ENCODE data around the gene POLD3. TPM values are rescaled to one million over a fixed set of nuclear protein-coding genes. Genes with fewer than 3 reads are reported as not detected.
"Not testable (repeated sequence)": the region's sequence is repeated elsewhere in the genome, so short reads cannot be mapped to it uniquely, and the experiment has no call there.

POLD3 gene
- polyA plus RNA-seq, 3 donors: 36.6 to 39.5 (median 39.1) TPM

DNA sequence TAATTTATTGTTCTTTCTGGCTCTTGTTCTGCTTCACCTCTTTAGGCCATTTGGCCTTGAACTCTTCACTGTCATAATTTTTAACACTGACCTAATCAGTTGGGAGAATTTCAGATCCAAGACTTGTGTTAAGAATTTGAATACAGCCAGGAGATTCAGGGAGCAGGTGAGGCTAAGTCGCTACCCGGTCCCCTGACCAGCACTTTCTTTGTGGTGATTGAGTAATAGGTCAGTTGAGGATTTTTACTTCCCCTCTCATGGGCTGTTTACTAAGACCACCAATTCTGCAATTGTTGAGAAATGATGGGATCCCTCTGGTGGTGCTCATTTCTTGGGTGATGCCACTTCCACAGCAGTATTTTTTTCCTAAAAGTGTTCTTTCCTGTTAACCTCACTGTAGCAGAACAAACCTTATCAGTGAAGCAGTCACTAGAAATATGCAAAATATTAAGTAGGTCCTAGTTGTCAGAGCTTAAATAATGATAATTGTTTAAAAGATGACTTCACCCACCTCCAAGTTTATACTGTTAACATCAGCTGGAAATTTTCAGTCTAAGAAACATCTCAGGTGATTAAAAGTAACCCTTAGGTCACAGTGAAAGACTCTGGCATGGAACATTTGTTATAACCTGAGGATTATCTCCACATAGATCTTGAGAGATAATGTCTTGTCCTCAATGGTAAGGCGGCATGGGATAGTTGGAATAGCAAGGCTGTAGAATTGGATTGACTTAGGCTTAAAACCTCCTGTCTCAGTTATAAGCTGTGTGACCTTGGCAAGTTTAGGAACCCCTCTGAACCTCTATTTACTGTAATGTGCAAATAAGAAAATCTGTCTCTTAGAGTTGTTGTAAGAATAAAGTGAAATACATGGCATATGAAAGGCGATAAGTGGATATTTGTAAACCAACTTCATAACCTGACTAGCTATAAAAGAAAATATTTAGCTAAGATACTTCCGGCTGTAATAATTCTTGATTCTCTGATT lies 41.3 kb downstream of the POLD3 start:
- no peak for DNase-seq

DNA sequence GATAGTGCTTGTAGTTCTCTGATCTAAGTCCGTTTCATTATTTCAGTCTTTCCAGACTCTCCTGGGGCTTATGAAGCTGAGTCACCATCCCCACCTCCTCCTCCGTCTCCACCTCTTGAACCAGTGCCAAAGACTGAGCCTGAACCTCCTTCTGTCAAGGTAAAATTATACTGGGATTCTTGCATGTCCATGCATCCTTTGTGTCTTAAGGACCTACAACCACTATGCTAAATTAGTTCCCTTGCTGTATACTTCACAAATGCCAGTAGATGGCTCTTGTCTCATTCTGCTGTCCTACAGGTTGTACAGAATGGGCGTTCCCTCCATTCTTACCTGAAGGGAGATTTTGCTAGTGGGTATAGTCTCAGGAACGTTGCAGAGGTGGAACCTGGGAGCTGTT lies 42.2 kb downstream of the POLD3 start:
- DNase-seq: no peak

DNA sequence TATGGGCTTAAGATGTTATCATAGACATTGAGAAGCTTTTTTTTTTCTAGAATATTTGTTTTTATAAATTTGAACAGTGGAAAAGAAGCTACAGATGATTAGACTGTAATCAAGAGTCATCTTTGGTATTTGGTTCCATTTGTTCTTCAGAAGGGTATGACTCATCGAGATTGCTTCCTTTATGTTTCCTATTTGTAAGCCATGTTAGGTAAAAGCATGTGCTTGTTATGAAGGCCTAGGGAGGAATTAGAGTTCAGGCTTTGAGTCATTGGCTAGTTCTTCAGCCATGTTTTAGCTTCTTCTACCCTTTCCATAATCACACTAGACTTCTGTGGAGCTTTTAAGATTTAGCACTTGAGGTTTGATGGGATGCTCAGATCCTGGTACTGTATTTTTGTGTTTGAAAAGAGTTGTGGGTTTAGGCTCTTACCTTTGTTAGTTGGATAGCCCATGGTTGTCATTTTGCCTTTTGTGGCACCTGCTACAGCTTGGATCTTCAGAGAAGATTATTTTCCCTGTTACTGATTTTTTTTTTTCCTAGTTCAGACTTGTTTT lies 44.3 kb downstream of the POLD3 start:
- DNase-seq: no peak

DNA sequence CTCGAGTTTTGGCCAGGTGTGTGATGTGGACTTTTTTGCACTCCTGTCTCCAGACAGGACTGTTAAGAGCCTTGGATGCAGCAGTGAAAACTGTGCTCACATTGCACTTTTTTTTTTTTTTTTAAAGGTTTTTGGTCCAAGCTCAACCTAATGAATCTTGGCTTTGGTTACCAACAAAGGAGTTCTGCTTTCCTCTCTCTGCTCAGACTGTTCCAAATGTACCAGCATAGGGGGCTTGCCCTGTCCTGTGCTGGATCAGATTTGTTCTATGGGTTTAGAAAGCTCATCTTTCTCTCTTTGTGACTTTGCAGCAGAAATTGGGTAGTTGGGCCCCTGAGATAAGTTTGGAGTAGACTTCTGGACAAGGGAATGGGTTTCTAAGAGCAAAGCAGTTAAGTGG lies 45.3 kb downstream of the POLD3 start:
- DNase-seq: no peak

DNA sequence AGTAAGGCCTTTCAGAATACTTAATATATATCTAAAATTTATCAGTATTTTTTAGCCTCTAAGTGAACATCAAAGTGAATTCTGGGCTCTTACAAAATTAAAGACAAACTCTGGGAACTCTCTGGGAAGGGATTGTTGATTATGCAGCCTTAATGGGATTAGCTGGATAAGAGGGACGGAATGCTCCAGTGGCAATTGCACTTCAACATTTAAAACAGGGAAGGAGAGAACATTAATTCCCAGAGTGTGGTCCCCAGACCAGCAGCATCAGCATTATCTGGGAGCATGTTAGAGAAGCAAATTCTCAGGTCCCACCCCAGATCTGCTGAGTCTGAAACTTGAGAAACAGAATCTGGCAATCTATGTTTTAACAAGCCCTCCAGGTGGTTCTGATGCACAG lies 46.5 kb downstream of the POLD3 start:
- DNase-seq: no peak

DNA sequence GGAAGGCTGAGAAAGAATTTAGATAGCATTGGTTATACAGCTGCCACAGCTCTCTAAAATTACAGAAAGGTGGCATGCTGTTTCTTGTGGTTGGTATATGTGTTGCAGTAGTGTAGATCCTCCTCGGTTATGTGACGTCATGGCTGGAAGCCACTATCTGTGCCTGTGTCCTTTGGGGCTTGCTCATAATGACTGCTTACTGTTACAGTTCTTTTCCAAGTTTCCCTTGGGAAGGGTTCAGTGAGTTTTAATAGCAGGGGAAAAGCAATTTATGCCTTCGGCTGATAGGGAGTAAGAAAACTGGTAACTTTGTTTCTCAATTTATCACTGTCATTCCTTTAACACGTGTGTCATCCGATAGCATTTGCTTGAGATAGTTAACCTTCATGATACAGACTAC lies 47.2 kb downstream of the POLD3 start:
- peak; percentile 5 for DNase-seq

DNA sequence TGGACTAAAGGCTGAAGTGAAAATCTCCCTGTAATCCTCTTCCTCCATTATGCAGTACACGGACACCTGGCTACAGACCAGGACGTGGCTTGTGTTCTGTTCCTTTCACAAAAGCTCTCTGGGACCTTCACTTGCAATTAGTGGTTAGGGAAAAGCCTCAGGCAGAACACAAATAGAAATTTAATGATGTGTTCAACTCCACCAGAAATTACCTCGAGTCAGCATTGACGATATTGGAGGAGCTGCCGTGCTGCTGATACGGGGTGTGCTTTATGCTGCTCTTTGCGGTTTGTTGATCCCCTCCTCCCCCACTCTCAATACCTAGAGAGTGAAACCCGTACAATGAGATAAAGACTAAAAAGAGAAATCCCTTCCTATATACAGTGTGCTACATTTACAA lies 48.9 kb downstream of the POLD3 start:
- DNase-seq: no peak

DNA sequence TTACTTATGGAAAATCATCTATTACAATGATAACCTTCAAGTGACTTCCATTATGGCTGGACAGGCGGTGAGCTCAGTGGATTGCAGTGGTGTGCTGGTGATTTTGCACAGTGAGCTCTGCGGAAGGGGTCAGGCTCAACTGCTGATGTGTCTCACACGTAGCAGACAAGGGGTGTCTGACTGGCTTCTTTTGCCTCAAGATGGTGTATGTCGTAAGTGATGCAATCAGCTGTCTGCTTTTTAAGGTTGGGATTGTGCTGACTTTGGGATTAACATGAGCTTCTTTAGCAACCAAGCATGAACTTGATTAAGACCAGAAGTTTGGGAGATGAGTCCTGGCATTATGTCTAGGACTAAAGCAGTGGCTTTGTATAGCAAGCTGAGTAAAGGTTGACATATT lies 49.5 kb downstream of the POLD3 start:
- no peak for DNase-seq

DNA sequence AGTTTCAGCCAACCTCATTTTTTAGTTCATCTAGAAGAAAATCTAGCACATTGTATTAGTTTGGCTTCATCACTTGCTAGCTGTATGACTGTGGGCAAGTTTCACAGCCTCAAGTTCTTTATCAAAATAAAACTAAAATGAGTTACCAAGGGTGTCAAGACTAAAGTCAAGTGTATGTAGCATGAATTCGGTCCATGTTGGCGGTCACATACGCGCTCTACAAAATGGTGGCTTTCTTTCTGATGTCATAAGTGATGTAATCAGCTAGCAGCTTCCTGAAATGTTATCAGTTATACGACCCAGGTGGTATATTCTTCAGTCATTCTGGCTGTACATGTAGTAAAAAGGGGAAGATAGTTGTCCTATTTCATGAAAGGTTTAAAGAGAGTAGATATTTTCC lies 50.5 kb downstream of the POLD3 start:
- DNase-seq: no peak

DNA sequence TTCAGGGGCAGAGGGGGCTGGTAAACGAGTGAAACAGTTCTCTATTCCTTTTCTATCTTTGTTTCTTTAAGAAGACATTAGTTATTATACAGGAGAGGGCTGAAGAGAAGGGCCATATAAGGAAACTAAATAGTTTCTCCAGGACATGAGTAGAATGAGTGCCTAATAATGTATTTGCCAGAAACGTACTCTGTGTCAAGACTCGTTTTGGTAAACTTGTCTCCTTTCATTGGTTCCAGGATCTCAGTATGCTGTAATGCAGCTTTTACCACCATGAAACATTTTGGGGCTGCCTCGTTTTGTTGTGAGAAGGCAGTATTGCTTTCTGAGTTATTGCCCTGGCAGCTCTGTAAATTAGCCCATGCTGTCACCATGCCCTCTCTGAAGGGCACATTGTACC lies 51.7 kb downstream of the POLD3 start:
- no peak for DNase-seq

DNA sequence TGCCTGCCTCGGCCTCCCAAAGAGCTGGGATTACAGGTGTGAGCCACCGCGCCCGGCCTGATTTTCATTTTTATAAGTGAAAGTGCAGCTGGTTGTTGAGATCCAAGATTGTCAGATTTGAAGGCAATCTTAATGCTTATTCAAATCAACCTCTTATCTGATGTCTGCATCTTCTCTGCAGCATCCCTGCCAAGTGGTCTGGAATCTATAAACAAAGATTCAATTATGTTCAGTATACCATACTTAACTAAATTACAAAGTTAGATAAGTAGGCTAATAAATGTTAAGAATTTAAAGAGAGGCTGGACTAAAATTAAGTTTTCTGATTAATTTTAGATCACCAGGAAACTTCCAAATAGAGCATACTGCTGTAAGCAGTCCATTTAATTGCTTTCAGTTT lies 53.8 kb downstream of the POLD3 start:
- DNase-seq: no peak

DNA sequence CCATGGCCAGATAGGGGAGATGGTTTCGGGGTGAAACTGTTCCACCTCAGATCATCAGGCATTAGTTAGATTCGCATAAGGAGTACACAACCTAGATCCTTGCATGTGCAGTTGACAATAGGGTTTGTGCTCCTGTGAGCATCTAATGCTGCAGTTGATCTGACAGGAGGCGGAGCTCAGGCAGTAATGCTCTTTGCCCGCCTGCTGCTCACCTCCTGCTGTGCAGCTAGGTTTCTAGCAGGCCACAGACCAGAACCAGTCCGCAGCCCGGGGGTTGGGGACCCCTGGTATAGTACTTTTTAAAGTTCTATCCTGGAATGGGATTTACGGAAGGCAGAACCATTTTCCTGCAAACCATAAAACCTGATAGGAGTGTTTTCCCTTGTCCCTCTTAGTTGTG lies 54.6 kb downstream of the POLD3 start:
- DNase-seq: no peak

DNA sequence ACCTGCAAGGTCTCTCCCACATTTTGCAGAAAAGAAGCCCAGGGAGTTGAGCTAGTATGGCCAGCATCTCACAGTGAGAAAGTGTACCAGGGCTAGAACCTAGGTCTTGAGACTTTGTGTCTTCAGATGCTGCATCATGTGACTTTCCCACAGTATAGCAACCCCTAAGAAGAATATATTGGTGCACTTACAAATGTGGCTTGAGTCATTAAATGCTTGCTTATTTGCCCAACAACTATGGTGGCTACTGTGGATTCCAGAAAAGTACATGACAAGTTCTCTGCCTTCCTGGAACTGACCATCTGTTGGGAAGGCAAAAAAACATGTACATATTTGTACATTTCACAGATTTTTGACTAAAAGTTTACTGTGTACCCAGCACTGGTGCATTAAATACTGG lies 55.0 kb downstream of the POLD3 start:
- DNase-seq: no peak

DNA sequence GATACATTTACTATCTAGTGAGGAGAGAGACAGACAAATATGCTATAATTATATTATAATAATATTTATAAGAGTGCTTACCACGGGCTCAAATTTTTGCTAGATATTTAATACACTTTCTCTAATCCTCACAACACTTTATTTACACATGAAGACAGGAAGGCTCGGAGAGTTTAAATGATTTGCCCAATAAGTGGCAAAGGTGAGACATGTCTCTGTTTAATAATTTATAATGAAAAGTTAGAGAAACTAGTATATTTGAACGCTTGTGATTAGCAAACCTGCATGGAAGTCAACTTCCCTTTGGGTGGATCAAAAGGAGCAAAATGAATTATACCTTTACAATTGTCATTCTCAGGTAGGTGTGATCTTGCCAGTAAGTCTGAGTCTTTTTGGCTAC lies 55.4 kb downstream of the POLD3 start:
- no peak for DNase-seq

DNA sequence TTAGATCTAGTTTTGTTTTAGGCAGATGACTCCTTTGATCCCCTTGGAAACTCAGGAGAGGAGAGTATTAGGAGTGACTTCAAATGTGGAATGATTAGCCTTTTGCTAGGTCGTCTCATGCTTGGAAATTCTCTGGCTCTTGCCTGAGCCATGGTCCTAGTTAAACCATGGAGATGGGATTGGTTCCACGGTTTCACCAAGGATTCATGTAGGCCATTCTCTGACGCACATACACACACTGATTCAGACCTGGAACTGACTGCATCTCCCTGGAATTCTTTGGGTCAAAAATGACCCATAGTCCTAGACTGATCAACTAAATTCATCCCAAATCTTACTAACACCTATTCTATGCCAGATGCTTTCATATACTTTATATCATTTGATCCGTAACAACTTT lies 56.5 kb downstream of the POLD3 start:
- no peak for DNase-seq

DNA sequence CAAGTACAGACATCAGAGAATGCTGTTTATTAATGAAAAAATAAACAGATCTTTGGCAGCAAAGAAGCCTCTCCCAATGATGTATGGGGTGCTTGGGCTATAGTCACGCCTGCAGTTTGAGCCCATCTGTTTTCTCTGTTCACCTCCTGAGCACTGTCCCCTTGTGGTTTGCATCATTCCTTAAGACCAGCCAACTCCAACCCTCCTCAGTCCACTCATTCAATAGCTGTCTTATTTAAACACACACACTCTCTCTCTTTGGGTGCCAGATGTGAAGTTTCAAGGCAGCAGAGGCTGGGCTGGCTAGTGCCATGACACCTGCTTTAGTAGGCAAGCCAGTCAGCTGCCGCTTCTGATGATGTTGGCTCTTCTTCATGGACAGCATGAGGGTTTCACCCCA lies 58.1 kb downstream of the POLD3 start:
- no peak for DNase-seq

DNA sequence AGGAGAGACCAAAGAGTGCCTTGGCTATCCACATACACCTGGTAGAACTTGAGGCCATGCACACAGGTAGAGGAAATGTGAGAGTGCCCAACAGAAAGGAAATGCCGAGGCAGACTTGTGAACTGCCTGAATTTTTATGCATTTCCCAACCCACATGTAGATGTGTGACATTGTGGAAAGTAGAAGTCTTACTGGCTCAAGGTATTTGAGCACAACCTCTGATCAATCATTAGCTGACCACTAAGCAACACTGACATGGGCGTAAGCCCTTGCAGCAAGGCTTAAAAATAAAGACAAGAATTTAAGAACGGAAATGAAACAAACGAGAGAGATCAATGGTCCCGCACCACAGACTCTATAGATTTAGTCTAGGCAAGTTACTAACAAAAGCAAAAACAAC lies 62.6 kb downstream of the POLD3 start:
- DNase-seq: no peak

DNA sequence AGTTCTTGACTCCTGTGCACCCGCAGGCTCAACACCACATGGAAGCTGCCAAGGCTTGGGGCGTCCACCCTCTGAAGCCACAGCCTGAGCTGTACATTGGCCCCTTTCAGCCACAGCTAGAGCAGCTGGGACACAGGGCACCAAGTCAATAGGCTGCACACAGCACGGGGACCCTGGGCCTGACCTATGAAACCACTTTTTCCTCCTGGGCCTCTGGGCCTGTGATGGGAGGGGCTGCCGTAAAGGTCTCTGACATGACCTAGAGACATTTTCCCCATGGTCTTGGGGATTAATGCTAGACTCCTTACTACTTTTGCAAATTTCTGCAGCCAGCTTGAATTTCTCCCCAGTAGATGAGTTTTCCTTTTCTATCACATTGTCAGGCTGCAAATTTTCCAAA lies 66.7 kb downstream of the POLD3 start:
- not testable (repeated sequence) for DNase-seq

DNA sequence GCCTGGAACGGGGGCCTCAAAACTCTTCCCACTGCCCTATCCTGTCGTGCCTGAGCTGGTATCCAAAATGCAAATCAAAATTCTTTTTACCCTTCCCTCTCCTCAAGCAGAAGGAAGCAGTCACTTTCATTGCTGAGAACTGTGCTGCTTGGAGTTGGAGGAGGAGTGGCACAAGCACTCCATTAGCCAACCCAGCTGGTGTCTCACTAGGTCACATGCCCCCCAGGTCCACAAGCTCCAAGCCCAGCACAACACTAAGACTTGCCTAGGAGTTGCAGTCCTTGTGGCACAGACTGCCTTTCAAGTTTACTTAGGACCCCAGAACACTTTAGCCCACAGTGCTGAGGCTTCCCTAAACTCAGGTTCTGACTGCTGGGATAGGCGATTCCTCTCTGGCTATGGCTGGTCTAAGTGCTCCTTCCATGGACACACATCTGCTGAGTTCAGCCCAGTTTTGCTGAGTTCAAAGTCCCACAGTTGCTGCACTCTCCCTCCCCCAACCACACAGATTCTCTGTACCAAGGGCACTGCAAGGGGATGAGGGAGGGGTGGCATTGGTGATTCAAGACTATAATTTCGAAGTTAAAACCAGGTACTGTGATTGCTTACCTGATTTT lies 70.2 kb downstream of the POLD3 start:
- no peak for DNase-seq

DNA sequence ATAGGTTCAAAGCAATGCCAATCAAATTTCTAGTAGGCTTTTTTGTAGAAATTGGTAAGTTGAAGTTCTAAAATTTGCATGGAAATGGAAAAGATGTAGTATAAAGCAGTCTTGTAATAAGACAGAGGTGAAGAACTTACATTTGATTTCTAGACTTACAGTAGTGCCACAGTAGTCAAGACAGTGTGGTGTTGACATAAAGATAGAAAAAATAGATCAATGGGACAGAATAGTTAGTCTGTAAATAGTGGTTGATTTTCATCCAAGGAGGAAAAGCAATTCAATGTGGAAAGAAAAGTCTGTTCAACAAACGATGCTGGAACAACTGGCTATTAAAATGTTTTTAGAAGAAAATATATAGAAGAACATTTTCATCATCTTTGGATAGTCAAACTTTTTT lies 70.9 kb downstream of the POLD3 start:
- no peak for DNase-seq

DNA sequence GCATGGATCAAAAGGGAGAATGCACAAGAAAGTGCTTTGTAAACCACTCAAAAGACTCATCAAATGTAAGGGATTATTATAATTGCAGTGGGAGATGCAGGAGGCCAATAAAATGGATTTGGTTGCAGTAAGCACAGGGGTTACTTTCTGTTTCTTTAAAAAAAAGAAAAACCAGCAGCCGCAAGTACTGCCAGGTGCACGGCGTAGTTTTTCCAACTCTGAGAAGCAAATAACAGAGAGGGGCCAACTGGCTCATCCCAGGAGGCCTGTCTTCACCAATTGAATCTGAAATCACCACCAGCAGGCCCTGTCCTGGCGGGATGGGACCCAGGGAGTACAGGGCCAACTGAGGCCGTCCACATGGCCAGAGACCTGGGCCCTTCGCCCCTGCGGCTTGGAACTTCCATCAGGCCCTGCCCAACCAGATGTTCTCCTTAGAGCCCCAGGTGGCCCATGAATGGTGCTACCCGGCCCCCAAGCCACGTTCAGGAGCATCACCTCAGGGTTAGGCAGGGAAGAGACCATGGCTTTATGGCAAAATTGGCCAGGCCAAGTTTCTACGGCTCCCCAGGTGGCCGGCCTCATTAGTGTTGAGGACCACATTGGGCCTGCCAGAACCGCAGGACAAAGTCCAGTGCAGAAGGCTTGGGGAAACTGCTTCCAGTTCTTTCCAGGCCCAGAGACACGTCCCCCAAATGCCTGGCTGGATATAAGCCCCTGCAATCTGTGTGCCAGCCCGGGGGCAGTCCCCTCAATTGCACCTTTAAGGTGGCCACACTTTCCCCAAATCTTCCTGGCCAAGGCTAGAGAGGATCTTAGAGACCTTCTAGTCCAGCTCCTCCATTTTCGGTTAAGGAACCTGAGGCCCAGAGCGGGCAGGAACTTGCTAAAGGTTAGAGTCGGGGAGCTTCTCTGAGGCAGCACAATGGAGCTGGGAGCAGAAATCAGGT lies 77.1 kb downstream of the POLD3 start:
- no peak for DNase-seq

DNA sequence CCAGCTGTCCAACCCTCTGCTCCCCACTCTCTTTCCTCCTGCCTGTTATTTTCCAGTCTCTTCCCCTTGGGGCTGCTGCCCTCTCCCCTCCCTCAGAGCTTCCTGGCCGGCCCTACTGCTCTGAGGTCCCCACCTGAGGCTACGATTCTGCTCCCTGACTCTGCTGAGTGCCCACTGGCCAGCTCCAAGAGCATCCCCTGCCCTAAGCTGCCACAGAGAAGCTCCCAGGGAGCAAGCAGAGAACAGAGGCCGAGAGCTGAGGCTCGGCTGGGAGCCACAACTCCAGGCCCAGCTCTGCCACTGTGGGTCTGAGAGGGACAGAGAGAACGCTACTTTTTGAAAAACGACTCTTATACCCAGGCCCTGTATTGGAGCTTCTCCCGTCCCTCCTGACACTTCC lies 77.8 kb downstream of the POLD3 start:
- DNase-seq: no peak
